ENCODE data around the gene SLC29A1.
"Not testable (repeated sequence)": the region's sequence is repeated elsewhere in the genome, so short reads cannot be mapped to it uniquely, and the experiment has no call there.

Gene SLC29A1

DNA sequence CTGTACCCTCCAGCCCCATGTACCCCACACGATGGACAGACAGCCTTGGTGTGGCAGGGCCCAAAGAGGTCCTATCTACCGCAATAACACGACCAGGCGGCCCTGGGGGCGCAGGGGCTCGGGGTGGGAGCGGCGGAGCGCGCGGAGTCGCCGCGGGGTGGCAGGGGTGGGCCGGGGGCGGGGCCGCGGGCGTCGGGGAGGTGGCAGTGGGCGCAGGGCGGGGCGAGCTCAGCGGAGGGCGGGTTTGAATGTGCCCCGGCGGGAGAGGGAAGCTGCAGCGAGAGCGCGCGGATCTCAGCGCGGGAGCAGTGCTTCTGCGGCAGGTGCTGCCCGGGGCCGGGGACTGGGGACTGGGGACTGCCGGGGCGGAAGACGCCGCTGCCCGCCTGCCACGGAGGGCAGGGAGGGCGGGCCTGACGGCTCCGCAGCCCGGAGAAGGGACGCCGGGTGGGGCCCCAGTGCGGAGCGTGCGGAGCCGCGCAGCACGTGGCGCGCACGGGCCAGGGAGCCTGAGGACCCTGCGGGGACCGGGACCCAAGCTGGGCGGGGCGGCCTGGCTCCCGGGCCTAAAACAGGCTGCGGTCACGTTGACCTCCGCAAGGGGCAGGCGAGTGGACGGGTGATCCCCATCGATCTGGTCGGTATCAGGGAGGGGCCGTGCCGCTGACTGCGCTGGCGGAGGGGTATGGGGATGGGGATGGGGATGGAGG lies at the start of gene SLC29A1:
TSS of gene SLC29A1 (plus strand) at position 277 of the 710 bp plus-strand sequence. CDS start 3,719 bp downstream, outside the sequence.
- DNase-seq, result peak; percentile 80

DNA sequence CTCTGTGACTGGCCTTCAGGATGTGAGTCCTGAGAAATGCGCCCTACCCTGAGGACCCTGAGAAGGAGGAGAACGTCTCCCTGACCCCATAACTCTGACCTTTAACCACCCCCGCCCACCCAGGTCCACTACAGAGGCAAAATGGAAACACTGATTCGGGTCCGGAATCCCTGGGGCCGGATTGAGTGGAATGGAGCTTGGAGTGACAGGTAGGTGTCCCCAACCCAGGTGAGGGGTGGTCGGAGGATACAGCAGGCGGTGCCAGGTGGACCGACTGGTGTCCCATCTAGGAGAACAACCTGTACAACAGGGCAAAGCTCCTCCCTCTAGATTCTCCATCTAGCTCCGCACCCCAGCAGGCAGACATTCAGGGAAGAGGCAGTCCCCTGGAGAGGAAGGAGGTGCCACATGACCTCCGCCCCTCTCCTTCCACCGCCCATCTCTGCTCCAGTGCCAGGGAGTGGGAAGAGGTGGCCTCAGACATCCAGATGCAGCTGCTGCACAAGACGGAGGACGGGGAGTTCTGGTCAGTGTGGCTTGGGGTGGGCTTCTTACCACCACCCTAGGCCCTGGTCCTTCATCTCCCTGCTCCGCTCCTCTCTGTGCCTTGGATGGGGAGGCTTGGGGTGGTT lies 47.1 kb upstream of the SLC29A1 start:
- DNase-seq, result no peak

DNA sequence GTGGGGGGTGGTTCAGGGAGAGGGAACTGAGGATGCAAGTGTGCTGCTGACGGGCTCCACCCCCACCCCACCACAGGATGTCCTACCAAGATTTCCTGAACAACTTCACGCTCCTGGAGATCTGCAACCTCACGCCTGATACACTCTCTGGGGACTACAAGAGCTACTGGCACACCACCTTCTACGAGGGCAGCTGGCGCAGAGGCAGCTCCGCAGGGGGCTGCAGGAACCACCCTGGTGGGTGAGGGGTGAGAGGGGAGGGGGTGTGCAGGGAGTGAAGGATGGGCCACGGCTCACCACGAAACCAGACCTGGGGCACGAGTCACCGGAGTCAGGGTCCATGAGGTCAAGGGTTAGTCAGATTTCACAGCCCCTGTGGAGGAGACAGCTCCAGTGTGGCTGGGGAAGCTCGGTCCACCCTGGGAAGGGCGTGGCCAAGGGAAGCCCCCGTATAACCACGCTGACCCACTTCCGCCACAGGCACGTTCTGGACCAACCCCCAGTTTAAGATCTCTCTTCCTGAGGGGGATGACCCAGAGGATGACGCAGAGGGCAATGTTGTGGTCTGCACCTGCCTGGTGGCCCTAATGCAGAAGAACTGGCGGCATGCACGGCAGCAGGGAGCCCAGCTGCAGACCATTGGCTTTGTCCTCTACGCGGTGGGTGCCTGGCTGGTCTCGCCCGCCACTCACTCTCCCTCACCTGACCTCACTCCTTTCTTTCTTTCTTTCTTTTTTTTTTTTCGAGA lies 46.5 kb upstream of the SLC29A1 start:
- DNase-seq, result no peak

DNA sequence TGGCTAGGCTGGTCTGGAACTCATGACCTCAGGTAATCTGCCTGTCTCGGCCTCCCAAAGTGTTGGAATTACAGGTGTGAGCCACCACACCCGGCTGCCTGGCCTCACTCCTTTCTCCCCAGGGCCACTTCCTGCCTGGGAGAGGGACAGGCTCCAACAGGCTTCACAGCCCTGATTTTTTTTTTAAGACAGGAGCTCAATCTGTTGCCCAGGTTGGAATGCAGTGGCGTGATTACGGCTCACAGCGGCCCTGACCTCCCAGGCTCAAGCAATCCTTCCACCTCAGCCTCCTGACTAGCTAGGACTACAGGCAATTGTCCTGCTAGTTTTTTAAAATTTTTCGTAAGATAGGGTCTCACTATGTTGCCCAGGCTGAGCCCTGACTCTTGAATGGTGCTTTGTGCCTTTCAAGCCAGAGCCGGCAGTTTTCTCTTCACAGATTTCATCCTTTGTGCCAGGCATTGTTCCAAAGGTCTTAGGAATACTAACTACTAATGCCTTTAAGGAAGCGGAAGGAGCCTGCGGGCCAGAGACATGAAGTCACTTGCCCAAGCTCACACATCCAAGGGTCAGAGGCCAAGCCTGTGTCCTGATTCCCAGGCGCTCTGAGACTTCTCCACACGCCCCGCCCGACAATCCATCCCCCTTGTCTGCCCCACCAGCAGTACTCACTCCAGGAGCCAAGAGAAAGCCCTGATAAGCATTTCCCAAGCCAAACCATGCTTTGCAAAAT lies 45.5 kb upstream of the SLC29A1 start:
- DNase-seq, result no peak

DNA sequence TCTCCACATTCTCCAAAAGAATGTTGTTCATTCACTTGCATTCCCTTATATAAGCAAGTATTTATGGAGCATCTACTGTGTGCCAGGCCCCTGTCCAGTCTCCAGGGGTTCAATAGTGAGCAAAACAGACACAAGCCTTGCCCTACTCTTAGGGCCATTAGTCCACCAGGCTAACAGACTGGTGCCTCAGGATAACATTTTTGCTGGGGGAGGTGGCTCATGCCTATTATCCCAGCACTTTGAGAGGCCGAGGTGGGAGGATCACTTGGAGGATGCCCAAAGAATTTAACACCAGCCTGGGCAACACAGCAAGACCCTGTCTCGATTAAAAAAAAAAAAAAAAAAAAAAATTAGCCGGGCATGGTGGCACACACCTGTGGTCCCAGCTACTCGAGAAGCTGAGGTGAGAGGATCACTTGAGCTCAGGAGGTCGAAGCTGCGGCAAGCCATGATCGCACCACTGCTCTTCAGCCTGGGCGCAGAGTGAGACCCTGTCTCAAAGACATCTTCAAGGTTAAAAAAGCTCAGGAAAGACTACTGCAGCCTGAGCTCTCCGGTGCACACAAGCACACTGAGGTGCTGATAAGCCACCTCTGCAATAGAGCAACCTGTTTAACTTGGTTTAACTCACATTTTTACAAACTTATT lies 44.8 kb upstream of the SLC29A1 start:
- DNase-seq, result no peak

DNA sequence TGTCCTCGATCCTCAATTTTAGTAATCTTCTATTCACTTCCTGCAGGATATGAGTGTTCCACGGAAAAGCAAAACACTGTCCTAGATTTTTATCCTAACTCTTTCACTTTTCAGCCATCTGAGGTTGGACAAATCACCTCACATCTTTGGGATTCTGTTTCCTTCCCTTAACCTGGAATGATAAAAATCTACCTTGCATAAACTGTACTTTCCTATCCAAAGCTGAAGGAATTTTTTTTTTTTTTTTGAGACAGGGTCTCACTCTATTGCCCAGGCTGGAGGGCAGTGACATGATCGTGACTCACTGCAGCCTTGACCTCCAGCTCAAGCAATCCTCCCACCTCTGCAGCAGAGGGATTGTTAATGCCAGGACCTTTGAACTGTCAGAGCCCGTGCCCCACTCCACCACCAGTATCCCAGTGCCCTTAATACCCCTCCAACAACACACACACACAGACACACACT lies 44.3 kb upstream of the SLC29A1 start:
- no peak for DNase-seq

DNA sequence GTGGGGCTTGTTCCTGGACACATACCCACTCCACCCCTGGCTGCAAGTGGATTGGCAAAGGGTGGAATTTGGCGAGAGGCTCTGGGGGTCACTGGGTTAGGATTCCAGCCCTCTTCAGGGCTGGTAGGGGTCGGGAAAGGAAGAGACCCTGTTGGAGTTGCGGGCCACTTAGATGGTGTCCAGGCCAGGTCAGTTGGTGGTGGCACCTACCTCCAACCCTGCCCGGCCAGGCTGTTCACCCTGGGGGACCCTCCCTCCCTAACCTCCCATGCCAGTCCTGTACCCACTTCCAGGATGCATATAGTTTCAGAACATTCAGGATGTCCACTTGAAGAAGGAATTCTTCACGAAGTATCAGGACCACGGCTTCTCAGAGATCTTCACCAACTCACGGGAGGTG lies 43.7 kb upstream of the SLC29A1 start:
- DNase-seq, result no peak

DNA sequence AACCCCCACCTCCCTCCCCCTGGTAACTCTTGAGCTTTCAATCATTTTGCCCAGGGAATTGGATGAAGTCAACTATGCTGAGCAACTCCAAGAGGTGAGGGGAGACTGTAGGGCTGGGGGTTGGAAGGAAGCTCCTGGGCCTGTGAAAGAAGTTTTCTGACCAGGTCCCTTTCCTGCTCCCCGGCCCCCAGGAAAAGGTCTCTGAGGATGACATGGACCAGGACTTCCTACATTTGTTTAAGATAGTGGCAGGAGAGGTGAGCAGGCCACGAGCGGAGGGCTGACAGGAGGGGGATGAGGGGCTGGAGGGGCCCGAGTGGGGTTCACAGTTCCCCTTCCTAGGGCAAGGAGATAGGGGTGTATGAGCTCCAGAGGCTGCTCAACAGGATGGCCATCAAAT lies 43.0 kb upstream of the SLC29A1 start:
- DNase-seq, result no peak

DNA sequence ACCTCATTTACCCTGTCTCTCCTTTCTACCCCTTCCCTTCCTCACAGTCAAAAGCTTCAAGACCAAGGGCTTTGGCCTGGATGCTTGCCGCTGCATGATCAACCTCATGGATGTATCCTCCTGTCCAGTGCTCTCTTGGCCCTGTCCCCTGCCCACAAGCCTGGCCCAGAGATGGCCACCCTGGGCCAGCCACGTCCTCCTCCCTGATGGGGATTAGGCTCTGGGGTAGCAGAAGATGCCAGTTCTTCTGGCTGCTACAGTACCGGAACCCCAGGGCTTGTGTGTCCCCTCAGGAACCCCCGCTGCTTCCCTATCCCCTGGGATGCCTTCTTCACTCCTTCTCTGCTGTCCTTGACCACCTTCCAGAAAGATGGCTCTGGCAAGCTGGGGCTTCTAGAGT lies 42.5 kb upstream of the SLC29A1 start:
- no peak for DNase-seq

DNA sequence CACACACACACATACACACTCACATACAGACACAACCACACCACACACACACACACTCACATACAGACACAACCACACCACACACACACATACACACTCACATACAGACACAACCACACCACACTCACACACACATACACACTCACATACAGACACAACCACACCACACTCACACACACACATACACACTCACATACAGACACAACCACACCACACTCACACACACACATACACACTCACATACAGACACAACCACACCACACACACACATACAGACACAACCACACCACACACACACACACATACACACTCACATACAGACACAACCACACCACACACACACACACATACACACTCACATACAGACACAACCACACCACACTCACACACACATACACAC lies 41.6 kb upstream of the SLC29A1 start:
- DNase-seq, result not testable (repeated sequence)

DNA sequence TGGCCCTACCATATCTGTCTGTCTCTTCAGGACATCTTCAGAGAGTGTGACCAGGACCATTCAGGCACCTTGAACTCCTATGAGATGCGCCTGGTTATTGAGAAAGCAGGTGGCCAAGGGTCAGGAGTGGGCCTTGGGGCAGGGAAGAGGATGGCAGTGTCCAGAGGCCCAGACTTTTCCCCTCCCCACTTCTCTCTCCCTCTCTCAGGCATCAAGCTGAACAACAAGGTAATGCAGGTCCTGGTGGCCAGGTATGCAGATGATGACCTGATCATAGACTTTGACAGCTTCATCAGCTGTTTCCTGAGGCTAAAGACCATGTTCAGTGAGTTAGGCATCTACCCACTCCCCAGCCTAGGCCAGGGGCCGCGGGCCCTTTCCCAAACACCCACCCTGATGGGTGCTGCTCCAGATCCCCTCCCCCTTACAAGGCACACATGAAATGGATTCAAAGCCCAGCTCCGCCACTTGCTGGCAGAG lies 40.4 kb upstream of the SLC29A1 start:
- no peak for DNase-seq

DNA sequence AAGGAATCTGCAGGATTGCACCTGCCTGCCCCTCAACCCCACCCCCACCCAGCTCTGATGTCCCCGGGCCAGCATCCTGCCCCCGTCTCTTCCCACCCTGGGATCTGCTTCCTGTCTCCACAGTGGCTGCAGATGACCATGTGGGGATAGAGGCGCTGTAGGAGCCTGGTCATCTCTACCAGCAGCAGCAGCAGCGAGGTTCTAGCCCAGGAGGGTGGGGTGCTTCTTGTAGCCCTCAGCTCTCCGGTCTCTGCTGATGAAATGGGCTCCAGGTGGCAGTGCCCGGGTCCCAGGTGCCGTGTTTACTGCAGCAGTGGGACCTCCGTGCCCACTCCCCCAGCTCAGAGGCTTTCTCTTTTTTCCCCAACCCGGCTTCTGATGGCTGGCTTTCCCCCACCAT lies 39.6 kb upstream of the SLC29A1 start:
- DNase-seq, result no peak

DNA sequence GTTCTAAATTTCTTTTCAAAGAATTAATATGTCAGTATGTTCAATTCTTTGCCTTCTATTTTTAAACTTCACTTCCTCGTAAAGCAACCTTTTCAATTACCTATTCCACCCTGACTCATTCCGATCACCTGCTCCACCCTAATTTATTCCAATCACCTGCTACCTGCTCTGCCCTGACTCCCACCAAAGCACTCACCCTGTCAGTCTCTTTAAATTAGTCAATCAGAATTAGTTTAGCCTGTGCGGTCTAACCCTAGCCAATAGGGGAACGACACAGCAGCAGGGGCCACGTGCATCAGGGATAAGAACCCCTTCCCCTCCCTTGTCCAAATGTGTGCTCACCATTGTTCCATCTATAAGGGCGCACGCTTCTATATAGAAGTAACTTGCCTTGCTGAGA lies 38.0 kb upstream of the SLC29A1 start:
- not testable (repeated sequence) for DNase-seq

DNA sequence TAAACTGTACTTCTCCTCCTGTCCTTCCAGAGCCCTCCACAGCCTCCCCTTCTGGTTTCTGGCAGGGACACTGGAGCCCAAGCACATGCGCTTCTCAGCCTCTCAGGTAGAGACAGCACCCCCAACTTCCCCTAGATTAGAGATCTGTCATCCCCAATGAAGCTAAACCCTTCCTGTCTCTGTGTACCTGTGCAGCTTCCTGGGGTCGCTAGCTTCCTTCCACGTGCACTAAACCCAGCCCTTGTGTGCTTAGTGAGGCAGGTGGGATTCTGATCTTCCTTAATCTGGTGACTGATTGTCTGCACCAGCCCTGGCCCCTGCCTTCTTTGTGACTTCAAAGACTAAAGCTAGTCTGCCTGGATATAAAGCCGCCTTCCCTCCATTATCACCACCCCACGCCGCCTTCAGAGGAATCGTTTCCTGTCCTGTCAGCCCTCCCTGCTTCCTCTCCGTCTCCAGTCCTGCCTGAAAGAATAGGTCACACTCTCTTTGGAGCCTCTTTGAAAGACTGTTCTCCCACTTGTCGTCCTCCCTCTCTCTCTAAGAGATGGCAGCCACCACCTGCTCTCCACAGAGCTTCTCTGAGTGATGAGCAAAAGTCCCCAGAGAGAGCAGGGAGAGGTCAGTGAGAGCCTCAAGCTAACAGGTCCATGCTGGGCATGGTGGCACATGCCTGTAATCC lies 37.3 kb upstream of the SLC29A1 start:
- no peak for DNase-seq

DNA sequence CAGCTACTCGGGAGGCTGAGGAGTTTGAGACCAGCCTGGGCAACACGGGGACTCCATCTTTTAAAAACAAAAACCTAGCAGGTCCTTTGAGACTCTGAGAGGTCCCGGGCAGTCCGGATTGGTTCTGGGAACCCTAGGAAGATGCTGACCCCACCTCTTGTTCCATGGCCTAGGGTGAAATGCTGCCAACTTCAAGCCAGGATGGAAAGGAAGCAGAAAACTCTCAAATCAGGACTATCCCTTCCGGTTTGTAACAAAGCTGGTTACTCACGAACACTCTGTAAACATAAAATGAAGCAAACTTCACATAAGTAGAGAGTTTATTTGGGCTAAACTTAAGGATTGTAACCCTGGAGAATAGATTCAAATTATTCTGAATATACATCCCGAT lies 36.8 kb upstream of the SLC29A1 start:
- no peak for DNase-seq

DNA sequence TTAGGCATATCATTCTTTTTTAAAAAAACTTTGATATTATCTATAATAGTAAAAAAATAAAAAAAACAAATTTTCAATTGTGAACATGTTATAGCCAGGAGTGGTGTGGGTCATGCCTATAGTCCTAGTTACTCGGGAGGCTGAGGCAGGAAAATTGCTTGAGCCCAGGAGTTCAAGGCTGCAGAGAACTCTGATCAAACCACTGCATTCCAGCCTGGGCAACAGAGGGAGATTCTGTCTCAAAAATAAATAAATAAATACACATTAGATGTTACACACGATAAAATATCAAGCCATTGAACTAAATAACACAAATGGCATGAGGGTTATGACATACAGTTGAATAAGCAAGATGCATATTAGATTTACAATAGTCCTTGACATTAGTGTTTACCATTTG lies 34.6 kb upstream of the SLC29A1 start:
- DNase-seq, result no peak

DNA sequence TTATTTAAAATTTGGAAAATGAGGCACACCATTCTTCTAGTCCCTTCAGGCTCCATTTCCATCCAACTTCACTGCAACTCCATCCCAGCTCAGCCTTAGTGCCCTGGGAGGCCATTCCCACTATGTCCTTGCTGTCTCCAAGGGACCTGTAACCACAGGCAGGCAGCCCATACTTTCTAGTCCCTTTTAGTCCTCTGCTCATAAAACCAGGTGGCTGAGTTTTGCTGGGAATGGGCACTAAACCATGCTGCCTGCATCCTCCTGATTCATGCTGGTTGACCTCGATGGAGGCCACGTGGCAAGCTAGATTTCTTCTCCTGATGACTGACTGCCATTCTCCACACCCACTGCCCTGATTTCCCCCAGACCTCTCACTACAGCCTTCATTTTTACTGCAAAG lies 34.1 kb upstream of the SLC29A1 start:
- DNase-seq, result no peak

DNA sequence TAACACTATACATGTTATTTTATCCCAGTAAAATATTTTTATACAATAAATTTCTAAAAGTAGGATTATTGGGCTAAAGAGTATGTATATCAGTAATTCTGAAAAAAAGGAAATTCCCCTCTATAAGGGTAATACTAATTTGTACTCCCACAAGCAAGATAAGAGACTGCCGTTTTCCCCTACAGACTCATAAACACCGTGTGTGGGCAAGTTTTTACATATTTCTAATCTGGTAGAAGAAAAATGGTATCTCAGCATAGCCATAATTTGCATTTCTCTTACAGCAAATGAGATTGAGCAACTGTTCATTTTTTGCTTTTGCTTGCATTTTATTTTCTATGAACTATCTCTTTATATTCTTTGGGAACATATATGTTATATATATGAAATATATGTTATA lies 32.7 kb upstream of the SLC29A1 start:
- peak; percentile 29 for DNase-seq

DNA sequence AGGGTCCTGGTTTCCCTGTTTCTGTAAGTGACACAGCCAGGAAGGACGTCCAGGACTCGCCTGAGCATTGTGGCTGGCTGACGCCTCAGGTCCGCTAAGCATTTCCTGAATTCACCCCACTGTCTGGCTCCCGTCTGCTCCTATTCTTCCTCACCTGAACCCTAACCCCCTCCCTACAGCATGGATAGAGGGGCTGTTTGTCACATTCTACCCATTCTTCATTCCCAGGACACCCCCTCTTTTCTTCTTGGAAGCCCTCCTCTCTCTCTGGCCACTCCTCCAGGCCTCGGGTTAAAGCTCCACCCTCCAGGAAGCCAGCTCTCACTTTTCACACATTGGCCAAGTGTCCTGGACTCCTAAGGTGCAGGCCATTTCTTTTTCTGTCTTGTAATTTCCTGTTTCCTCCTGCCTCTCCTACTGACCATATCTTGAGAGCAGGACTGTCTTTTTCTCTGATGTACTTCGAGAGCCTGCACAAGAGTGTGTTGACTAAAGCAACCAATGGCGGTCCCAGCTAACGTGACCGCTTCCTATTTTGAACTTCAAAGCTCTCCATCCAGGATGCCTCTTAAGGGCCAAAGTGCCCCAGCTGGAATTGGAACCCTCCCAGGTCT lies 30.9 kb upstream of the SLC29A1 start:
- DNase-seq, result peak; percentile 30

DNA sequence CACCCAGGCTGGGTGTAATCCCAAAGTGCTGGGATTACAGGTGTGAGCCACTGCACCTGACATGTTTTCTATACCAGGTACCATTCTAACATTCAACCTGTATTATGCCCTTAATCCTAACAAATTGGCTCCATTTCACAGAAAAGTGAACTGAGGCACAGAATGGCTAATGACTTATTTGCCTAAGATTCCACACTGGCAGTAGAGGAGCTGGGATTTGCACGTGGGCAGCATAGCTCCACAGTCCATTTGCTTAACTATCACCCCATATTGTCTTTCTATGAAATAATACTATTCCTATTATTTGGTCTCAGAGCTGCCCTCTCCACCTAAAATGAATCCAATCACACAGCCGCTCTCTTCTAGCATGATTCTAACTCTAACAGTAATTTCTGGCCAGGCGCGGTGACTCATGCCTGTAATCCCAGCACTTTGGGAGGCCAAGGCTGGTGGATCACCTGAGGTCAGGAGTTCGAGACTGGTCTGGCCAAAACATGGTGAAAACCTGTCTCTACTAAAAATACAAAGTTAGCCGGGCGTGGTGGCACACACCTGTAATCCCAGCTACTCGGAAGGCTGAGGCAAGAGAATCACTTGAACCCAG lies 30.0 kb upstream of the SLC29A1 start:
- DNase-seq, result no peak

DNA sequence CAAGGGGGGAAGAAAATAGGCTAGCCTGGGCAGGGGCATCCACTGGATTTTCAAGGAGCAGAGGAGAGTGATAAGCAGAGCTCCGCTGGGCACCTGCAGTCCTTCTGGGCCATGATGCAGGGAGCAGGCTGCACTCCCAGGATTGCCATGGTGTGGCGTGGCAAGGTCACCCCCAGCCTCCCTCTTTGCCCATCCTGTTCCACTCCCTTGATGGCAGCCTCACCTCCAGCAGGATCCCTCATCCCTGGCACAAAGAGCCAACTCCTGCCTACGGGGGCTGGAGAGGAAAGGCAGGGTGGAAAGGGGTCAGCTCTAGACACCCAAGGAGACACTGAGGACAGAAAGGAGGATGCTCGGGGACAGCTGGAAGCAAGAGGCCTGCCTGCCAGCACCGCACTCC lies 29.1 kb upstream of the SLC29A1 start:
- no peak for DNase-seq

Data from hematopoietic multipotent progenitor cell treated with erythropoietin and hydrocortisone succinate and interleukin-3 and kit ligand, for 8 days (in vitro differentiated cells).